H9 (cell line): ENCODE measurements around the gene LRRTM2. TPM values are rescaled to one million over a fixed set of nuclear protein-coding genes. Genes with fewer than 3 reads are reported as not detected.

Experiments
- DNase-seq: peaks from one replicate; pipeline ENCODE4 v3.0.0-alpha.2; 2017
- H2AFZ ChIP-seq: one replicate; pipeline ENCODE4 v1.6.1; 2013; ENCODE audit warnings: mild to moderate bottlenecking, low read length, control low read depth, moderate library complexity
- H2AK5ac ChIP-seq: 2 replicates; pipeline ENCODE4 v1.6.1; 2013; ENCODE audit warnings: low read length, control low read depth, mixed read lengths; ENCODE audit not compliant: insufficient read length
- H2BK120ac ChIP-seq: one replicate; pipeline ENCODE4 v1.6.1; 2013; ENCODE audit warnings: low read depth, mild to moderate bottlenecking, low read length, control low read depth, inconsistent platforms; ENCODE audit not compliant: poor library complexity, severe bottlenecking
- H2BK12ac ChIP-seq: 2 replicates; pipeline ENCODE4 v1.6.1; 2013; ENCODE audit warnings: low read length, control low read depth, mixed read lengths, low read depth; ENCODE audit not compliant: insufficient read length
- H2BK15ac ChIP-seq: 2 replicates; pipeline ENCODE4 v1.6.1; 2013; ENCODE audit warnings: low read depth, low read length, control low read depth
- H2BK20ac ChIP-seq: one replicate; pipeline ENCODE4 v1.6.1; 2013; ENCODE audit warnings: low read depth, mild to moderate bottlenecking, low read length, control low read depth, inconsistent platforms; ENCODE audit not compliant: poor library complexity, severe bottlenecking
- H2BK5ac ChIP-seq: 2 replicates; pipeline ENCODE4 v1.6.1; 2013; ENCODE audit warnings: low read length, control low read depth, mixed read lengths; ENCODE audit not compliant: insufficient read length
- H3K14ac ChIP-seq: 2 replicates; pipeline ENCODE4 v1.6.1; 2013; ENCODE audit warnings: low read length, control low read depth; ENCODE audit not compliant: insufficient read depth
- H3K18ac ChIP-seq: 2 replicates; pipeline ENCODE4 v1.6.1; 2013; ENCODE audit warnings: low read depth, mild to moderate bottlenecking, mixed read lengths, low read length, control low read depth; ENCODE audit not compliant: insufficient read length
- H3K23ac ChIP-seq: 2 replicates; pipeline ENCODE4 v1.6.1; 2013; ENCODE audit warnings: low read length, control low read depth, mixed read lengths, low read depth; ENCODE audit not compliant: insufficient read length
- H3K23me2 ChIP-seq: 2 replicates; pipeline ENCODE4 v1.6.1; 2013; ENCODE audit warnings: low read depth, mild to moderate bottlenecking, mixed read lengths, low read length, control low read depth; ENCODE audit not compliant: insufficient read length, poor library complexity, severe bottlenecking
- H3K27ac ChIP-seq: 2 replicates; pipeline ENCODE4 v1.5.1; 2013; ENCODE audit warnings: low read length, control low read depth, mixed read lengths, low read depth; ENCODE audit not compliant: insufficient read length
- H3K27me3 ChIP-seq: 2 replicates; pipeline ENCODE4 v1.6.1; 2013; ENCODE audit warnings: low read length, control low read depth, inconsistent platforms; ENCODE audit not compliant: insufficient read depth
- H3K4ac ChIP-seq: 2 replicates; pipeline ENCODE4 v1.6.1; 2013; ENCODE audit warnings: low read depth, mild to moderate bottlenecking, control low read depth, inconsistent platforms, low read length, moderate library complexity
- H3K4me1 ChIP-seq: 2 replicates; pipeline ENCODE4 v1.6.1; 2013; ENCODE audit warnings: low read length, control low read depth, inconsistent platforms; ENCODE audit not compliant: insufficient read depth
- H3K4me2 ChIP-seq: 2 replicates; pipeline ENCODE4 v1.6.1; 2013; ENCODE audit warnings: low read length, control low read depth, mixed read lengths; ENCODE audit not compliant: insufficient read length, insufficient read depth
- H3K56ac ChIP-seq: 2 replicates; pipeline ENCODE4 v1.6.1; 2013; ENCODE audit warnings: low read depth, mild to moderate bottlenecking, mixed read lengths, low read length, control low read depth; ENCODE audit not compliant: insufficient read length
- H3K79me1 ChIP-seq: 2 replicates; pipeline ENCODE4 v1.6.1; 2013; ENCODE audit warnings: low read depth, mild to moderate bottlenecking, moderate library complexity, low read length, control low read depth, inconsistent platforms; ENCODE audit not compliant: insufficient read depth, poor library complexity, severe bottlenecking
- H3K79me2 ChIP-seq: 2 replicates; pipeline ENCODE4 v1.6.1; 2013; ENCODE audit warnings: low read length, control low read depth, inconsistent platforms; ENCODE audit not compliant: insufficient read depth
- H3K9ac ChIP-seq: 2 replicates; pipeline ENCODE4 v1.6.1; 2013; ENCODE audit warnings: low read length, control low read depth, mixed read lengths; ENCODE audit not compliant: insufficient read length; ENCODE audit errors: extremely low read depth
- H3K9me3 ChIP-seq: one replicate; pipeline ENCODE4 v1.6.1; 2013; ENCODE audit warnings: low read depth, low read length, inconsistent platforms; ENCODE audit not compliant: control insufficient read depth
- H3T11ph ChIP-seq: one replicate; pipeline ENCODE4 v1.6.1; 2013; ENCODE audit warnings: mild to moderate bottlenecking, low read length, control low read depth, inconsistent platforms
- H4K20me1 ChIP-seq: one replicate; pipeline ENCODE4 v1.6.1; 2013; ENCODE audit not compliant: control insufficient read depth, insufficient read length, insufficient read depth
- H4K5ac ChIP-seq: 2 replicates; pipeline ENCODE4 v1.6.1; 2013; ENCODE audit warnings: low read depth, mild to moderate bottlenecking, mixed read lengths, low read length, control low read depth; ENCODE audit not compliant: insufficient read length
- H4K8ac ChIP-seq: replicated peaks from 2 replicates; pipeline ENCODE4 v1.6.1; 2013; ENCODE audit warnings: low read length, control low read depth, mixed read lengths, low read depth; ENCODE audit not compliant: insufficient read length
- H4K91ac ChIP-seq: 2 replicates; pipeline ENCODE4 v1.6.1; 2013; ENCODE audit warnings: low read depth, mild to moderate bottlenecking, moderate library complexity, mixed read lengths, low read length, control low read depth; ENCODE audit not compliant: insufficient read length
- H3K27ac Mint-ChIP-seq, 3 experiments: 2 replicates in 2 of 3; 3 replicates in 1 of 3; pipeline ENCODE4 v1.8.0; 2020 to 2021; ENCODE audit warnings: mixed read lengths in 3 of 3, mild to moderate bottlenecking in 1 of 3, moderate library complexity in 1 of 3
- H3K27me3 Mint-ChIP-seq: 2 replicates; pipeline ENCODE4 v1.8.0; 2021; ENCODE audit warnings: low read depth, mild to moderate bottlenecking, moderate library complexity, mixed read lengths
- H3K36me3 Mint-ChIP-seq, 3 experiments: 2 replicates in 2 of 3; 3 replicates in 1 of 3; pipeline ENCODE4 v1.8.0; 2020 to 2021; ENCODE audit warnings: low read depth in 3 of 3, mixed read lengths in 3 of 3; ENCODE audit not compliant: insufficient read depth in 1 of 3
- H3K4me1 Mint-ChIP-seq, 2 experiments: 2 replicates each; pipeline ENCODE4 v1.8.0; 2020; ENCODE audit warnings: mixed read lengths in 2 of 2
- H3K4me3 Mint-ChIP-seq, 2 experiments: 2 replicates in 1 of 2; 3 replicates in 1 of 2; pipeline ENCODE4 v1.8.0; 2020 to 2021; ENCODE audit warnings: mild to moderate bottlenecking in 2 of 2, mixed read lengths in 2 of 2, moderate library complexity in 1 of 2
- H3K9me3 Mint-ChIP-seq, 2 experiments: 2 replicates in 1 of 2; 3 replicates in 1 of 2; pipeline ENCODE4 v1.8.0; 2020; ENCODE audit warnings: mild to moderate bottlenecking in 2 of 2, mixed read lengths in 2 of 2, moderate library complexity in 1 of 2
- WGBS: extraction: QIAGEN DNeasy Blood & Tissue Kit; methylation state at CpG from one replicate; pipeline ENCODE4 v1.1.7; 2013; ENCODE audit warnings: missing lambda C conversion rate, low lambda C conversion rate, mixed read lengths; ENCODE audit not compliant: insufficient read length; ENCODE audit errors: extremely low coverage; 5-methylcytosine and 5-hydroxymethylcytosine counted together
- total RNA-seq: library from RNA; stranded (reverse); gene quantifications from 2 replicates; pipeline ENCODE4 v1.2.1, GENCODE V29; 2021
- TF ChIP-seq, protein P1 (sequence below): fragments of 200-600 bp; sonication (generic); conservative IDR thresholded peaks from 3 replicates; pipeline ENCODE4 v1.8.0; 2021; ENCODE audit warnings: antibody characterized with exemption, mild to moderate bottlenecking

LRRTM2 gene
- total RNA-seq, 1 experiment from 2014 or later = not detected

DNA sequence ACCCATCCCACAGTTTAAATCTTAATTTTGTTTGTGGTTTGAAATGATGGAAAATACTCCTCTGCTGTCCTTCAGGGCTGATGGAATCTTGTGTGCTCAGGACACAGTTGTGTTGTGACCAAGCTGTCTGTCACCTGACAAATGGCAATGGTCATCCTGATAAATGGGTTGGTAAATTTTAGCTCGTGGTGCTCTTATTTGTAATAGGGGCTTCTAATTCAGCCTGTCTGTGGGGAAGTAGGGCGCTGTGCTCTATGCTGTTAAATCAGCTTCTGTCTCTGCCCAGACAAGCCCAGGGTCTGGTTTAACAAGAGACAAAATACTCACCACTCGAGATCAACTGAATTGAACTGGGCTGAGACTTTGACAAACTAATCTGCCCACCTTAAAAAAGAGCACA, 4.5 kb downstream of the LRRTM2 start:
- Histone ChIP-seq H3K18ac (no peak overlapping the region), H2BK12ac (no peak overlapping the region), H3K79me2 (no peaks in the 10 kb centered on the region; the same call in 1 of the 2 replicates), H3K23ac (no peak overlapping the region), H3K79me1 (peaks cover 6% of the 10 kb centered on the region), H3K27me3 (no peaks in the 10 kb centered on the region), H3T11ph (no peak overlapping the region), H4K91ac (no peak overlapping the region), H3K9ac (no peak overlapping the region), H2BK5ac (no peak overlapping the region), H2AFZ (no peak overlapping the region), H3K56ac (no peak overlapping the region), H2BK20ac (no peak overlapping the region), H3K23me2 (no peaks in the 10 kb centered on the region), H3K14ac (peak overlapping the region; percentile 17; the same call in 1 of the 2 replicates), H4K5ac (no peak overlapping the region), H3K27ac (no peak overlapping the region), H2BK15ac (no peak overlapping the region), H4K8ac (no peak overlapping the region), H2AK5ac (no peak overlapping the region), H2BK120ac (no peak overlapping the region), H3K4me2 (no peak overlapping the region), H4K20me1 (no peaks in the 10 kb centered on the region), H3K4me1 (peaks cover 6% of the 10 kb centered on the region; the same call in 1 of the 2 replicates), H3K9me3 (no peaks in the 10 kb centered on the region), H3K4ac (no peak overlapping the region)
- DNase-seq = no peak
- Mint-ChIP-seq H3K36me3 (0 out of 7 replicates have a peak, but pooled peaks cover 0 to 2% (median 0%) of the 10 kb centered on the region in 3 experiments), H3K9me3 (no peaks in the 10 kb centered on the region), H3K4me3 (no peak overlapping the region; a peak in 1 of 5 replicates), H3K27me3 (no peaks in the 10 kb centered on the region), H3K4me1 (peaks cover 83 to 89% of the 10 kb centered on the region in 2 experiments), H3K27ac (peak overlapping the region; percentile 68 to 93 (median 81))
- TF ChIP-seq, protein P1, sequence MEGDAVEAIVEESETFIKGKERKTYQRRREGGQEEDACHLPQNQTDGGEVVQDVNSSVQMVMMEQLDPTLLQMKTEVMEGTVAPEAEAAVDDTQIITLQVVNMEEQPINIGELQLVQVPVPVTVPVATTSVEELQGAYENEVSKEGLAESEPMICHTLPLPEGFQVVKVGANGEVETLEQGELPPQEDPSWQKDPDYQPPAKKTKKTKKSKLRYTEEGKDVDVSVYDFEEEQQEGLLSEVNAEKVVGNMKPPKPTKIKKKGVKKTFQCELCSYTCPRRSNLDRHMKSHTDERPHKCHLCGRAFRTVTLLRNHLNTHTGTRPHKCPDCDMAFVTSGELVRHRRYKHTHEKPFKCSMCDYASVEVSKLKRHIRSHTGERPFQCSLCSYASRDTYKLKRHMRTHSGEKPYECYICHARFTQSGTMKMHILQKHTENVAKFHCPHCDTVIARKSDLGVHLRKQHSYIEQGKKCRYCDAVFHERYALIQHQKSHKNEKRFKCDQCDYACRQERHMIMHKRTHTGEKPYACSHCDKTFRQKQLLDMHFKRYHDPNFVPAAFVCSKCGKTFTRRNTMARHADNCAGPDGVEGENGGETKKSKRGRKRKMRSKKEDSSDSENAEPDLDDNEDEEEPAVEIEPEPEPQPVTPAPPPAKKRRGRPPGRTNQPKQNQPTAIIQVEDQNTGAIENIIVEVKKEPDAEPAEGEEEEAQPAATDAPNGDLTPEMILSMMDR = no peak
- no CpG with 5 or more reads among the region's 3 CpGs for WGBS
